Right lobe of liver (tissue), 4 donors: ENCODE results near the gene CEP55.

ENCODE experiments used
- CTCF ChIP-seq, 4 donors: fragments of 200-600 bp in 3 of 4; fragments of 450-650 bp in 1 of 4; IDR thresholded peaks; one replicate each; pipeline versions ENCODE4 v1.5.1 to v1.8.0; 2016 to 2022; ENCODE audit warnings: antibody characterized with exemption in 4 of 4, mild to moderate bottlenecking in 2 of 4
- POLR2A ChIP-seq: fragments of 450-650 bp; IDR thresholded peaks from one replicate; pipeline ENCODE4 v1.6.1; 2017; ENCODE audit warnings: antibody characterized with exemption, mild to moderate bottlenecking
- donor health status: DM: no; HTN: no; CAD: no.
- donor health status: DM: no; HTN: no; CAD: no.
- donor health status: DM: no; HTN: yes; CAD: no.

GRCh38 chr10:93560541-93560940, 64.1 kb downstream of the CEP55 start:
- TF ChIP-seq CTCF (IDR thresholded peaks at IDR 0.05) = no peak
- TF ChIP-seq POLR2A = no peak
